H1 (cell line): ENCODE results near the gene FUT2. TPM values are rescaled to one million over a fixed set of nuclear protein-coding genes. Genes with fewer than 3 reads are reported as not detected.

Source experiments
- BACH1 ChIP-seq: IDR thresholded peaks from 2 replicates; pipeline ENCODE4 v1.6.1; 2012; ENCODE audit warnings: low read length, improper control_type of control experiment
- CHD2 ChIP-seq: IDR thresholded peaks from 2 replicates; pipeline ENCODE4 v1.6.1; 2012; ENCODE audit warnings: low read length, improper control_type of control experiment
- EGR1 ChIP-seq: IDR thresholded peaks from 2 replicates; pipeline ENCODE4 v1.6.1; 2011; ENCODE audit warnings: low read depth, low read length, borderline replicate concordance
- GTF2F1 ChIP-seq: IDR thresholded peaks from 2 replicates; pipeline ENCODE4 v1.6.1; 2012; ENCODE audit warnings: low read depth, low read length, improper control_type of control experiment, borderline replicate concordance
- HDAC6 ChIP-seq: IDR thresholded peaks from one replicate; pipeline ENCODE4 v1.7.1; 2012; ENCODE audit warnings: low read depth, mild to moderate bottlenecking, inconsistent platforms, low read length, moderate library complexity
- KDM4A ChIP-seq: IDR thresholded peaks from one replicate; pipeline ENCODE4 v1.7.1; 2012; ENCODE audit warnings: low read depth, mild to moderate bottlenecking, moderate library complexity, low read length, inconsistent platforms; ENCODE audit not compliant: severe bottlenecking
- RBBP5 ChIP-seq: IDR thresholded peaks from 2 replicates; pipeline ENCODE4 v1.7.1; 2012; ENCODE audit warnings: low read depth, mild to moderate bottlenecking, inconsistent platforms, low read length, moderate library complexity, borderline replicate concordance
- SIRT6 ChIP-seq: IDR thresholded peaks from one replicate; pipeline ENCODE4 v1.7.1; 2012; ENCODE audit warnings: low read length, inconsistent platforms
- polyA plus RNA-seq, 7 experiments: library from polyadenylated mRNA; depleted of rRNA in 3 of 7; stranded (reverse) in 5 of 7; unstranded in 2 of 7; fragments of >200 nt in 5 of 7; fragments of 200-250 nt in 2 of 7; gene quantifications; 1 replicate in 5 of 7; 2 replicates in 1 of 7; 4 replicates in 1 of 7; pipeline versions ENCODE4 v1.2.1 to v1.2.3, GENCODE V29; 2011 to 2013; ENCODE audit warnings: missing spikeins in 2 of 7, mixed read lengths in 2 of 7
- total RNA-seq: library from RNA; stranded (reverse); fragmentation: NEBNext Ultra II Directional; extraction: Animal tissue kit (Norgen Biotek cat#: 25700); gene quantifications from 2 replicates; pipeline ENCODE4 v1.2.1, GENCODE V29; 2021

FUT2 gene
- total and polyA plus RNA-seq, 2 of the 8 experiments (the other 6 are each of a cell fraction or from before 2014, with no cell fraction given): 5.0 to 5.6 TPM

- TF ChIP-seq KDM4A: no peak
- TF ChIP-seq RBBP5: no peak
- TF ChIP-seq SIRT6: no peak
- no peak for TF ChIP-seq BACH1
- TF ChIP-seq HDAC6: no peak
- TF ChIP-seq EGR1: no peak
- no peak for TF ChIP-seq GTF2F1
- TF ChIP-seq CHD2: no peak
- TF ChIP-seq, all 59 proteins: peak for 0
These were observed 53.9 kb downstream of the FUT2 start (continued) for GRCh38 chr19:48749571-48750198.
